ENCODE measurements around the gene CCDC124.

Gene CCDC124

DNA sequence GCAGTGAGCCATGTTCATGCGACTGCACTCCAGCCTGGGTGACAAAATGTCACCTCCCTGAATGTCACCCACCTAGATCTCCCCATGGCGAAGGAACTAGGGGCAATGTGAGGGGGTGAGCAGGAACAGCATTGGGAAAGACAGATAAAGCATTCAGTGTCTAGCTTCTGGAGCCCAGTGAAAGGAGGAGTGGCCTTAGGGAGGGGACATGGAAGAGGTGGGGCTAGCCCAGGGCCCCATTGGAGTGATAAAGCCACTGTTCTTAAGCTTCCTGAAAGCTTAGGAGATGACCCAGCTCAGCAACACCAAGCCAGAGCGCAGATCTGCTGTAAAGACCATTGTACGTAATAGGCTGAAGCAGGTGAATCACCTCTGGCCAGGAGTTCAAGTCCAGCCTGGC, 21.1 kb downstream of the CCDC124 start:
- no peak for DNase-seq (ENCODE audit: low read depth in 3 of 3)

DNA sequence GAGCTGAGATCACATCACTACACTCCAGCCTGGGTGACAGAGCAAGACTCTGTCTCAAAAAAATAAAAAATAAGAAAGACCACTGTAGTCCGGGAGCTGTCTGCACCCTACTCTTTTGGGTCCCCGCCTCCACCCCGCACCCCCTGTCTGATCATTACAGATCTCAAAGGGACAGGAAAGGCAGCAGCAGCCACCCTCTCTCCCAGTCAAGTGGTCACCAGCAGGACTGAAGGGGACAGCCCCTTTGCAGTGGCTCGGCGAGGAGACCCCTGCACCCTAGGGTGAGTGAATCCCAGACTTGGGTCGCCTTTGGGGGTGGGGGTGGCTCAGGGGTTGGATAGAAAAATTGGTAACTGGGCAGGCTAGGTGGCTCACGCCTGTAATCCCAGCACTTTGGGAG, 21.6 kb downstream of the CCDC124 start:
- no peak for DNase-seq (ENCODE audit: low read depth in 3 of 3)

DNA sequence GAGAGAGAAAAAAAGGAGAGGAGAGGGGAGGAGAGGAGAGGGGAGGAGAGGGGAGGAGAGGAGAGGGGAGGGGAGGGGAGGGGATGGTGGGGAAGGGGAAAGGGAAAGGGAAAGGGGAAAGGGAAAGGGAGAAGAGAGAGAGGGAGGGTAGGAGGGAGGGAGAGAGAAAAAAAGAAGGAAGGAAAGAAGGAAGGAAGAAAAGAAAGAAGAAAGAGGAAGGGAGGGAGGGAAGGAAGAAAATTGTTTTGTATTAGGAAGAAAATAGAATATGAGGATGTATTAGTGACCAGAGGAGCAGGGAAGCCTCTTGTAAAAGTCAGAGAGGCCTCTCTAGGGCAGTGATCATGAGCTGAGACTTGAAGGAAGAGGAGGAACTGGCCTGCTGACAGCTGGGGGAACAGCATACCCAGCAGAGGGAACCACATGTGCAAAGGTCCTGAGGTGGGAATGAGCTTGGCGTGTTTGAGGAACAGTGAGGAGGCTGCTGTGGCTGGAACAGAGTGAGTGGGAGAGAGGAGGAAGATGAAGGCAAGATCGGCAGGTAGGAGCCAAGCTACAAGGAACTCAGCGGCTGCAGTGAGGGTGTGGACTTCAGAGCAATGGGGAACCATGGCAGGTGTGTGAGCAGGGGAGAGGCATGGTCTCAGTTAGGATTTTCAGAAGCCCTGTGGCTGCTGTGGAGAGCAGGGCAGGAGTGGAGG, 24.5 kb downstream of the CCDC124 start:
- DNase-seq (ENCODE audit: low read depth in 3 of 3): no peak

DNA sequence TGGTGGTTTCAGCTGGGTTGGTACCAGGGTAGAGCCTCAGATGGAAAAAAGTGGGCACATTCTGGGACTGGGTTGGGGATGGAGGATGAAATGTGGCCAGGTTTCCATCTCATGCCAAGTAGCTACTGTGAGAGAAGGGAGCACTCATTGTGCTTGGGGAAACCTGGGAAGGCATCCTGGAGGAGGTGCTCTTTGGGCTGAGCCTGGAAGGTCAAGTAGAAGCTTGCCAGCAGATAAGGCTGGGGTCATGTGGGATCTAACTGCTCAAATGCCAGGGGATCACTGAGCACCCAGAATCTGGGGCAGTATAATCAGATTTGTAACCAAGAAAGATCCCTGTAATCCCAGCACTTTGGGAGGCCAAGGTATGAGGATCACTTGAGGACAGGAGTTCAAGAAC, 25.1 kb downstream of the CCDC124 start:
- no peak for DNase-seq (ENCODE audit: low read depth in 3 of 3)

DNA sequence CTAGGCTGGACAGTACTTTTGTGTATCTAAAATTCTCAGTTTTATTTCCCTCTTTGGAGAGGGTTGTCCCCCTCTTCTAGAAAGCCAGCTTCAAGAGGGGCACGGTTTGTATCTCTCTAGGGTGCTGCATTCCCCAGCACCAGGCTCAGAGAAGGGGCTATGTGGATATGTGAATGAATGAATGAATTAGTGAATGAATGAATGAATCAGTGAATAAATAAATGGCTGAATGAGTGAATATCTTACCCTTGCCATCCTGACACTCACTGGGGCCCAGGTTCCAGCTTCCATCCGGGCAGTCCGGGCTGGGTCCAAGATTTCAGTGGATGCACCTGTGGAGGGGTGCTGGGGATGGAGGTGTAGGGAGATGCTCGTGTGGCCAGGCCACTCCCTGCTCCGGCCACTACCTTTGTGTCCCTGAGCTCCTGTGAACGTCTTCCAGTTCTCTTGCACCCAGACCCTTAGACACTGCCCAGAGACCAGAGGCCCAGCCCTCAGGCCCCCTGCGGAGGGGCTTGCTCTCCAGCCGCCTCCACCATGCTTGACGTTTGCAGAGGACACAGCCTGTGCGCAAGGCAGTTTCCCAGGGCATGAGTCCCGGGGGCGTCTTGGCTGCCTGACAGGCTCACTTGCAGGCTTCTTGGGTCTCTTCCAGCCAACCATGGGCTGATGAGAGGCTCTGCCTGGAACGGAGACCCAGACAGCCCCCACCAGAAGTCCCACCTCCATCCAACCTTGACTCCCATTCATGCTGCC, 31.3 kb downstream of the CCDC124 start:
- no peak for DNase-seq (ENCODE audit: low read depth in 3 of 3)

DNA sequence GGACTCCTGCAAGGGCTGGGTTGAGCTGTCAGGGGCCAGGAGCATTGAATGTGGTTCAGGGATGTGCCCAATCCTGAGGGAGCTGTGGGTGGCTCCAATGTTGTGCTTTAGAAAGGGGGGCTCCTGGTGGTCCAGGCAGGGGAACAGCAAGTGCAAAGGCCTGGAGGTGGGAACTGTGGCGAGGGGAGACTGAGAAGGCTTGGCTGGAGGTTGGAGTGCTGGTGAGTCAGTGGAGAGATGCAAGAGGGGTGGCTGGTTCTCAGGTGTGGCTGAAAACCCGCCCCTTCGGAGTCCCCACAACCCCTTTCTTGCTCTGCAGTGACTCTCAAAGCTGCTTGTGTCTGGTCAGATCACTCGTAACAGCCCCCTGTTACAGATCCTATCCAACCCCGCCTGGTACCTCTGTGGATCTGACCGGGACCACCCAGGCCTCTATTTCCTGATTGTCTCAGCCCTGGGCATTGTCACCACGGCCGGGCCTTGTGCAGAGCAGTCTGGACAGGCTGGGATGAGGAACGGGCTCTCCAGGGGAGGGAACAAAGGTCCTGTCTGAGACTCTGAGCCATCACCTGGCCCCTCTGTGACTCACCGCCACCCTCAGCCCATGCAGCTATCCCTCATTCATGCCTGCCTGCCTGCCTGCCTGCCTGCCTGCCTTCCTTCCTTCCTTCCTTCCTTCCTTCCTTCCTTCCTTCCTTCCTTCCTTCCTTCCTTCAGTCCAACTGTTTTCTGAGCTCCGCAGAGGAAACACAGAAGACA, 32.7 kb downstream of the CCDC124 start:
- no peak for DNase-seq (ENCODE audit: low read depth in 3 of 3)

DNA sequence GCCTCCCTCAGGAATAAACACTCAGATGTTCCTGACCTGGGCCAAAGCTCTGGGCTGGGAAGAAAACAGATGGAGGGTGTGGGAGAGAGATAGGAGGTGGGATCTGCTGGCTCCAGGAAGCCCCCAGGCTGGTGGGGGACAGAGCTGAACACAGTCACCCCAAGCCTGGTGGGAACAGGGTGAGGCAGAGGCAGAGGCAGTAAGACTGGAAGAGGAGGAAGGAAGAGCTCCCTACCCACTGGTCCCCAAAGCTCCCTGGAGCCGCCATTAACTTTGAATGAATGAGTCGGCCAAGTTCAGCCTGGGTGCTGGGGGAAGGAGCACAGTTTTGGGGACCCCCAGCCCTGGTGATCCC, 33.3 kb downstream of the CCDC124 start:
- DNase-seq (ENCODE audit: low read depth in 3 of 3): no peak

DNA sequence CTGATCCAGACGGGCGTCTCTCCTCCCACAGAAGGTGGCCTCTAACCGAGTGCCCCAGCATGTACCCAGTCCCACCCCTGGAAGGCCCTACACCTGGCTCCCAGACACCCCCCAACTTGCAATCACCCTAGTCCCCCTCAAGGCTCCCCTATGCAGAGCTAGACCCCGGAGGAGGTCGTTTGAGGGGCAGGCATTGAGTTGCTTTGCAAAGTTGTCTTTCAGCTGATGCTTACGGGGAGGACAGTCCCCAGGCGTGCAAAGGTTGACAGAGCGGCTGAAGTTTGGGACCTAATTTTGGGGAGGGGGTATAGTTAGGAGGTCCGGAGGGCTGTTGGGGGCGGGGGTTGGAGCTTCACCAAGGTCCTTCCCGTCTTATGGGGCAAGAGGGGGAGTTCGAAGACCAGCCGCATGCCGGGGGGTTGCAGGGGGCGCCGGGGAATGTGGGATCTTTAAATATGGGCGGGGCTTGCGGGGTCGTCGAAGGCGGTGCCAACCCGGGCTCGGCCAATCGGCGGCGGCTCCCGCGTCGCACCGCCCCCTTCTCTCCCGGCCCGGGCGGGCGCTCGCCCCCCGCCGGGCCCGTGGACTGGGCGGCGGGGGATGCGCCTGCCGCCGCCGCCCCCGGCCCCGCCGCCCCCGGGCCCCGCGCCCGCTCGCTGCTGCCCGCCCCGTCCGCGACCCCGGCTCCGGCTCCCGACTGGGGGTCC, 33.9 kb downstream of the CCDC124 start, which contains the start of gene KCNN1:
Gene KCNN1 (plus strand): TSS at position 558 of the 707 bp plus-strand sequence. CDS start 6,782 bp downstream, outside the sequence.
- no peak for DNase-seq (ENCODE audit: low read depth in 3 of 3)

DNA sequence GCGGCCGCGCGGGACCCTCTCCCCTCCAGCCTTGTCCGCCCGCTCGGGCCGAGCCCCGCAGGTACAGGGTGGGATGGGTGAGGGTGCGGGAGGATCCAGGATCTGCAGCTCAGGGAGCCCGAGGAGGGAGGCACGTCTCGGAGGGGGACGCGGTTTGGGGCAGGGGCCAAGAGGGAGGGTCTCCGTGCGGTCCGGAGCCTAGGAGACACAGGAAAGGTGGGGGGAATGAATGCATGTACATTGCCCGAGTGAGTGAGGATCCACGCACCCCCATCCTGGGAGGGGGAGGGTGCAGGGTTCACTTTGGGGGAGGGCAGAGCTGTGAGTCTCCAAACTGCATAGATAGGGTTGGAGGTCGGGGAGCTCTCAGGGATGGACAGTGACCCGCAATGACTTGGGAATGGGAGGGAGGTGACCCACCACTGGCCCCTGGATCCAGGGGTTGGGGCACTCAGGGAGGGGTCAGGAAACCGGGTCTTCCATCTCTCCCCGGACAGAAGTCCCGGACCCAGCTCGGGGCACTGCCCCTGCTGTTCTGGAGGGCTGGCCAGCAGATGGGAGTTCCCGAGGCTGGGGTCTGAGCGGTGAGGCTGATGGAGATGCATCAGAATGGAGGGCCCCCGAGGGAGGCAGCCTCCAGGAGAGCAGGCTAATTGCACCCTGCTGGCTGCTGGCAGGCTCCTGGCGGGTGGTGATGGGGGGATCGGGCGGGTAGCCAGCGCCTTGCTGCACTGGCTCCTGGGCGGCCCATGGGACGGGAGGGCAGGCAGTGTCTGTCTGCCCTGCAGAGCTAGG, 34.6 kb downstream of the CCDC124 start:
- no peak for DNase-seq (ENCODE audit: low read depth in 3 of 3)

DNA sequence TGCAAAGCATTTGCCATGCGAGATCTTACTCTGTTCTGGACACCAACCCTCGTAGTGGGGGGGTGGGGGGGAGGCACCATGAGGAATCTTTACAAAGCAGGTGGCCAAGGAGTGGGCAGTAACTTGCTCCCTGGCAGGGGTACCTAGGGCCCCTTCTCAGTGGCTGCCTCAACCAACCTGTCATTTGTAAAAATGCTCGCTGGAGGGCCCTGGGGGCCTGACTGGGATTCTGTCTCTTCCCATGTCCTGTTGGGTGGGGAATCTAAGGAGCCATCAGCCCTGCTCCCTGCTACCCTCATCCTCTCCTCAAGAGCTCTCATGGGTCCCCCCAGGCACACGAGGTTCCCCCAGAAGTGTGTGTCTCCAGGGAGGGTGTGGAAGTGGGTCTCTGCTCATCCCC, 35.5 kb downstream of the CCDC124 start:
- no peak for DNase-seq (ENCODE audit: low read depth in 3 of 3)

DNA sequence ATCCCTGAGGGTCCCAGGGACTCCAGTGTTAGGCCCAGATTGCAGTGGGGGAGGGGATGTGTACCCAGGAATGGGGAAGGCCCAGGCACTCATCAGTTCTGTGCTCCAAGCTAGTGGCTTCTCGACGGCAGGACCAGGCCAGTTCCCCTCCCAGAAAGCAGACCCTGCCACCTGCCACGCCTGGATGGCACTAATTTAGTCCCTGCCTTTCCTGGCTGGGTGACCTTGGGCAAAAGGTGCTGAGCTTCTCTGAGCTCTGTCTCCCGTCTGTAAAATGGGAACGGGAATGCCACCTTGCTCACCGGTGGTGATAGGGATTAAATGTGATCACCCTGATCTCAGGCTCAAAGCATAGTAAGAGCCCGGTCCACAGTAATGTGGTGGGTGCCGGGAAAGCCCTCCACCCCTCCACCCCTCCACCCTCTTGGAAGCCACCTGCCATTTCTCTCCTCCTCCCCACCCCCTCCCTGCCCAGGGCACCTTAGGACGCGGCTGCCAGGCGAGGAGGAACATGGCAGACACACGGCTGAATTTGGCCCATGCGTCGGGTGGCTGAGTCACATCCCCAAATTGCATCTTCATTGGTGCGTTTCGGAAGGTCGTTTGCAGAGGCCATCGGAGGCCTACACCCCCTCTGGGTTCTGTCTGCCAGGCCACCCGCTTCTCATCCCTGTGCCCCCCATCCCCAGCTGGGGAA, 36.4 kb downstream of the CCDC124 start:
- no peak for DNase-seq (ENCODE audit: low read depth in 3 of 3)

DNA sequence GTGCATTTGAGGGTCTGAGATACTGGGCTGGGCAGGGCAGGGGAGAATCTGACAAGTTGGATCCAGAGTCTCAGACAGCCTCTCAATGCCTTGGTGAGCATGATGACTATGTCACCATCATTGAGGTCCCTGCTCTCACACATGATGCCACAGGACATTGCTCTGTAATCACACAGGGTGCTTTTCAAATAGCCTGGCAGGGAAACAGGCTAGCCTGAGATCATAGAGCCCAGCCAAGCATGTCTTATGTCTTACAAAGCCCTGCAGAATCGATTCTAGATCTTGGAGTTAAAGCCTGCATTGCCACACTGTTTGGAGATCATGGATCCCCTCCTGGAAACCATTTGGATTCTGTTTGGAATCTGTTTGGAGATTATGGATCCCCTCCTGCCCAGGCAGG, 39.4 kb downstream of the CCDC124 start:
- DNase-seq (ENCODE audit: low read depth in 3 of 3): no peak

DNA sequence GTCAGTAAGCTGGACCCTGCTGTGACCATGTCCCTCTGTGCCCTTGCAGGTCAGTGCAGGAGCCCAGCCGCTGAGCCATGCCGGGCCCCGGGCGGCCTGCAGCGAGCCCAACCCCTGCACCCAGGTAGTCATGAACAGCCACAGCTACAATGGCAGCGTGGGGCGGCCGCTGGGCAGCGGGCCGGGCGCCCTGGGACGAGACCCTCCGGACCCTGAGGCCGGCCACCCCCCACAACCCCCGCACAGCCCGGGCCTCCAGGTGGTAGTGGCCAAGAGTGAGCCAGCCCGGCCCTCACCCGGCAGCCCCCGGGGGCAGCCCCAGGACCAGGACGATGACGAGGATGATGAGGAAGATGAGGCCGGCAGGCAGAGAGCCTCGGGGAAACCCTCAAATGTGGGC, 40.9 kb downstream of the CCDC124 start:
- no peak for DNase-seq (ENCODE audit: low read depth in 3 of 3)

DNA sequence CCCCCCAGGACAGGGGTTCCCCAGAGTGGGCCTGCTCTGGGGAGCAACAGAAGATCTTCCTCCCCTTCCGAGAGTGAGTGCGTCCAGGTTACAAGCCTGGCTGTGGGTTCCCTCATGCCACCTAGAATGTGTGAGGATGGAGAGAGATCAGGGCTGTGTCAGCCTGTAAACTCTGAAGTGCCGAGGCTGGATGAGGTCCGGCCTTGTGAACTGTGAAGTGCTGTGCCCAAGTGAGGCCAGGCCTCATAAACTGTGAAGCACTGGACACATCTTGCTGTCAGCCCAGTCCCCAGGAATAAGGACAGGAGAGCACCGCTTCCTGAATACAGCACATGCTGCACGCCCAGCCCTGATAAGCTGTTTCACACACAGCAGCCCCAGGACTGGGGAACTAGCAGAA, 41.7 kb downstream of the CCDC124 start:
- no peak for DNase-seq (ENCODE audit: low read depth in 3 of 3)

DNA sequence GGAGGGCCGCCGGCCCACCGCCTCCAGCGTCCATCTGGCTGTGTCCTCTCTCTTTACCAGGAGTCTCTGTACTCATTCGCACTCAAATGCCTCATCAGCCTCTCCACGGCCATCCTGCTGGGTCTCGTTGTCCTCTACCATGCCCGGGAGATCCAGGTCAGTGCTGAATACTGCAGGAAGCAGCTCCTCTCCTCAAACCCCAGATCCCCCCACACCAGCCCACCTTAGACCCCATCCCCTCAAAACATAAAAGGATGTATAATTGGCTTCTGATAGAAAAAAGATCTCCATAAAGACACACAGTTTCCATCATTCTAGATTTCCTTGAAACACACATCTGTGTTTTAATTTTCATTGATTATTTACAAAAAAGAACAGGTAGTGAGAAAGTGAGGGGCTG, 42.2 kb downstream of the CCDC124 start:
- DNase-seq (ENCODE audit: low read depth in 3 of 3): no peak

DNA sequence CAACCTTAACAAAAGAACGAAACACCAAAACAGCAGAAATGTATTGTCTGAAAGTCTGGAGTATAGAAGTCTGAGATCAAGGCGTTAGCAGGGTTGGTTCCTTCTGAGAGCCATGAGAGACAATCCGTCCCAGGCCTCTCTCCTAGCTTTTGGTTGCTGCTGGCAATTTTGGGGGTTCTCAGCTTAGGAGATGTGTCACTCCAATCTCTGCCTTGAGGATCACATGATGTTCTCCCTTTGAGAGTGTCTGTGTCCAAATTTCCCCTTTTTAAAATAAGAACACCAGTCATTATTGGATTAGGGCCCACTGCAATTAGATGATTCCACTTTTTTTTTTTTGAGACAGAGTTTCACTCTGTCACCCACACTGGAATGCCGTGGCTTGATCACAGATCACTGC, 44.2 kb downstream of the CCDC124 start:
- no peak for DNase-seq (ENCODE audit: low read depth in 3 of 3)

DNA sequence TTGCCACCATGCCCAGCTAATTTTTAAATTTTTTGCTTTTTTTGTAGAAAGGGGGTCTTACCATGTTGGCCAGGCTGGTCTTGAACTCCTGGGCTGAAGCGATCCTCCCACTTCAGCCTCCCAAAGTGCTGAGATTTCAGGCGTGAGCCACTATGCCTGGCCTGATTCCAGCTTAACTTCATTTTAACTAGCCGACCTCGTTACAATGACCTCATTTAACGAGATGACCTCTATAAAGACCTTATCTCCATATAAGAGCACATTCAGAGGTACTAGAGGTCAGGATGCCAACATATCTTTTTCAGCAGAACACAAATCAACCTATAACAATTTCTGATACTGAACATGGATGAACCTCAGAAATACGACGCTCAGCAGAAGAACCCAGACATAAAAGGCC, 44.7 kb downstream of the CCDC124 start:
- DNase-seq (ENCODE audit: low read depth in 3 of 3): no peak

DNA sequence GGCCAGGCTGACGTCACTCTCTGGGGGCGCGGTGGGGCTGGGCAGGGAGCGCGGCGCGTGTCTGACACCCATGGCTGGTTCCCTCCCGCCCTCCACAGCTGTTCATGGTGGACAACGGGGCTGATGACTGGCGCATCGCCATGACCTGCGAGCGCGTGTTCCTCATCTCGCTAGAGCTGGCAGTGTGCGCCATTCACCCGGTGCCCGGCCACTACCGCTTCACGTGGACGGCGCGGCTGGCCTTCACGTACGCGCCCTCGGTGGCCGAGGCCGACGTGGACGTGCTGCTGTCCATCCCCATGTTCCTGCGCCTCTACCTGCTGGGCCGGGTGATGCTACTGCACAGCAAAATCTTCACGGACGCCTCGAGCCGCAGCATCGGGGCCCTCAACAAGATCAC, 48.8 kb downstream of the CCDC124 start:
- no peak for DNase-seq (ENCODE audit: low read depth in 3 of 3)

DNA sequence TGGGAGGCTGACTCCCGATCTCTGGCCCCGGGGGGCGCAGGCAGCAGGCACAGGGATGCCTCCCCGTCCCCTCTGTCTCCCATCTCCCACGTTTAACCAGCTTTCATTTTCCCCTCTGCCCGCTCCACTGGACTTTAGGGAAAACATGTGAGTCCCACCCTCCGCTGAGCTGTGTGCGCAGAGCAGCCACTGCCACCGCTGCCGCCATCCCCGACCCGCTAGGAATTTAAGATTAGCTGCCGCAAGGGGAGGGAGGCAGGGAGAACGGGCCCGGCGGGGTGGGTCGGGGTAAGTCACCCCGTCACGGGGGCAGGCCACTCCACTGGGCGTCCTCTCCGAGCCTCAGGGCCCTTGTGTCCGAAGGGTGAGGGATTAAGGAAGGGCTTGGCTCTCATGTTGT, 49.6 kb downstream of the CCDC124 start:
- DNase-seq (ENCODE audit: low read depth in 3 of 3): no peak

DNA sequence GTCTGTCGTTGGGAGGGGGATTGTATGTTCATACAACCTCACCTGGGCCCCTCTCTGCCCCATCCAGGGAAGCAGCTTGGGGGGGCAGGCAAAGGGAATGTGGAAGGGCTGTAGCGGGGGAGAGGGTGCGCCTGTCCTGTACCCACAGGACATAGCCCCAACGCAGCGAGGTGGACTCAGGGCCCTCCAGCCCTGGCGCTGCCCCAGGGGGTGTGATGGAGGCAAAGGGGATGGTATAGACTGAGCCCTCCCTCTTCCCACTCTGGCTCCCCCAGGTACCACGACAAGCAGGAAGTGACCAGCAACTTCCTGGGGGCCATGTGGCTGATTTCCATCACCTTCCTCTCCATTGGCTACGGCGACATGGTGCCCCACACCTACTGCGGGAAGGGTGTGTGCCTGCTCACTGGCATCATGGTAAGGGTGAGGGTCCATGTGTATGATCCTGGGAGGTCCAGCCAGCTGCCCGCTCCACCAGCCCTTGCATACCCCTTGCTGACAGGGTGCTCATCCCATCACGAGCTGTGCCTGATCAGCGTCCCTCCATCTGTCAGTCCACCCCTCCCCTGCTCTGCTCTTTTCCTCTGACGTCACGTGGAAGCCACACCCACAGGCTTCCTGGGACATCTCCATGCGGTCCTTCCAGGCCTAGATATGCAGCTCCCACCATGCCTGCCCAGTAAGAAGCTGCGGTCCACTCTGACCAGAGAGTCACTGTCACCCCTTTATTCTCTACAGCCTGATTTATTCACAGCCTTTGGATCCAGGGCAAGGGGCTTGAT, 52.4 kb downstream of the CCDC124 start:
- DNase-seq (ENCODE audit: low read depth in 3 of 3): no peak
